ENCODE measurements around the gene RSBN1L.
"Not testable (repeated sequence)": the region's sequence is repeated elsewhere in the genome, so short reads cannot be mapped to it uniquely, and the experiment has no call there.

RSBN1L gene

DNA sequence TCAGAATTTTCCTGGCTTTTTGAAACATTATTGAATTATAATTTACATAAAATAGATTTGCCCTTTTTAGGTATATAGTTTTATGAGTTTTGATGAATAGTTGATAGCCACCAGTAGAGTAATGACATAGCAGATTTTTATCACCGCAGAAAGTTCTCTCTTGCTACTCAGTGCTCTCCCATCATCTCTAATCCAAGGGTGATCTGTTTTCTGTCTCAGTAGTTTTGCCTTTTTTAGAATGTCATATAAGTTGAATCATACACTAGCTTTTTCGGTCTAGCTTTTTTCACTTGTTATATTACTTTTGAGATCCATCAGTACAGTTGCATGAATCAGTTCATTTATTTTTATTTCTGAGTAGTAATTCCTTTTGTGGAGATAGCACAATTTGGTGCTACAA lies 17.9 kb downstream of the RSBN1L start (continued):
- TF ChIP-seq, protein P1, sequence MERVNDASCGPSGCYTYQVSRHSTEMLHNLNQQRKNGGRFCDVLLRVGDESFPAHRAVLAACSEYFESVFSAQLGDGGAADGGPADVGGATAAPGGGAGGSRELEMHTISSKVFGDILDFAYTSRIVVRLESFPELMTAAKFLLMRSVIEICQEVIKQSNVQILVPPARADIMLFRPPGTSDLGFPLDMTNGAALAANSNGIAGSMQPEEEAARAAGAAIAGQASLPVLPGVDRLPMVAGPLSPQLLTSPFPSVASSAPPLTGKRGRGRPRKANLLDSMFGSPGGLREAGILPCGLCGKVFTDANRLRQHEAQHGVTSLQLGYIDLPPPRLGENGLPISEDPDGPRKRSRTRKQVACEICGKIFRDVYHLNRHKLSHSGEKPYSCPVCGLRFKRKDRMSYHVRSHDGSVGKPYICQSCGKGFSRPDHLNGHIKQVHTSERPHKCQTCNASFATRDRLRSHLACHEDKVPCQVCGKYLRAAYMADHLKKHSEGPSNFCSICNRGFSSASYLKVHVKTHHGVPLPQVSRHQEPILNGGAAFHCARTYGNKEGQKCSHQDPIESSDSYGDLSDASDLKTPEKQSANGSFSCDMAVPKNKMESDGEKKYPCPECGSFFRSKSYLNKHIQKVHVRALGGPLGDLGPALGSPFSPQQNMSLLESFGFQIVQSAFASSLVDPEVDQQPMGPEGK (CRISPR knock-in tag; IDR thresholded peaks at IDR 0.05; ENCODE audit: borderline replicate concordance) = peak; percentile 17; the same call in 1 of the 2 replicates
- no peak for TF ChIP-seq ZNF70 (CRISPR knock-in tag; IDR thresholded peaks at IDR 0.05)

- ATAC-seq = peak; percentile 57
These were observed 18.7 kb downstream of the RSBN1L start for GRCh38 chr7:77714931-77715330.

GRCh38 chr7:77716804-77717203 lies 20.5 kb downstream of the RSBN1L start:
- no peak for ATAC-seq
- TF ChIP-seq ZFP30 (CRISPR knock-in tag; IDR thresholded peaks at IDR 0.05) (no peak), TOX (CRISPR knock-in tag; IDR thresholded peaks at IDR 0.05; ENCODE audit: borderline replicate concordance) (no peak), ISL1 (CRISPR knock-in tag; IDR thresholded peaks at IDR 0.05) (no peak), BACH2 (CRISPR knock-in tag; IDR thresholded peaks at IDR 0.05; ENCODE audit: borderline replicate concordance) (no peak), ZC3H10 (CRISPR knock-in tag; IDR thresholded peaks at IDR 0.05) (no peak), SNAI2 (CRISPR knock-in tag; IDR thresholded peaks at IDR 0.05) (no peak), OSR1 (CRISPR knock-in tag; IDR thresholded peaks at IDR 0.05) (no peak), ZNF8 (CRISPR knock-in tag; IDR thresholded peaks at IDR 0.05) (no peak), TCF4 (CRISPR knock-in tag; IDR thresholded peaks at IDR 0.05; ENCODE audit: borderline replicate concordance) (no peak), CSRNP3 (CRISPR knock-in tag; IDR thresholded peaks at IDR 0.05) (no peak), CSDC2 (CRISPR knock-in tag; IDR thresholded peaks at IDR 0.05) (no peak), ZNF70 (CRISPR knock-in tag; IDR thresholded peaks at IDR 0.05) (no peak), ZNF565 (CRISPR knock-in tag; conservative IDR thresholded peaks at IDR 0.05; ENCODE audit: low read depth) (no peak), ZFP3 (CRISPR knock-in tag; IDR thresholded peaks at IDR 0.05) (no peak), ESRRG (CRISPR knock-in tag; IDR thresholded peaks at IDR 0.05) (no peak), GLIS3 (CRISPR knock-in tag; IDR thresholded peaks at IDR 0.05) (no peak)
- TF ChIP-seq, protein P2, sequence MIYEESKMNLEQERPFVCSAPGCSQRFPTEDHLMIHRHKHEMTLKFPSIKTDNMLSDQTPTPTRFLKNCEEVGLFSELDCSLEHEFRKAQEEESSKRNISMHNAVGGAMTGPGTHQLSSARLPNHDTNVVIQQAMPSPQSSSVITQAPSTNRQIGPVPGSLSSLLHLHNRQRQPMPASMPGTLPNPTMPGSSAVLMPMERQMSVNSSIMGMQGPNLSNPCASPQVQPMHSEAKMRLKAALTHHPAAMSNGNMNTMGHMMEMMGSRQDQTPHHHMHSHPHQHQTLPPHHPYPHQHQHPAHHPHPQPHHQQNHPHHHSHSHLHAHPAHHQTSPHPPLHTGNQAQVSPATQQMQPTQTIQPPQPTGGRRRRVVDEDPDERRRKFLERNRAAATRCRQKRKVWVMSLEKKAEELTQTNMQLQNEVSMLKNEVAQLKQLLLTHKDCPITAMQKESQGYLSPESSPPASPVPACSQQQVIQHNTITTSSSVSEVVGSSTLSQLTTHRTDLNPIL (CRISPR knock-in tag; IDR thresholded peaks at IDR 0.05; ENCODE audit: low read depth) = no peak
- TF ChIP-seq, protein P1 (CRISPR knock-in tag; IDR thresholded peaks at IDR 0.05; ENCODE audit: borderline replicate concordance) = no peak
- TF ChIP-seq, protein P3, sequence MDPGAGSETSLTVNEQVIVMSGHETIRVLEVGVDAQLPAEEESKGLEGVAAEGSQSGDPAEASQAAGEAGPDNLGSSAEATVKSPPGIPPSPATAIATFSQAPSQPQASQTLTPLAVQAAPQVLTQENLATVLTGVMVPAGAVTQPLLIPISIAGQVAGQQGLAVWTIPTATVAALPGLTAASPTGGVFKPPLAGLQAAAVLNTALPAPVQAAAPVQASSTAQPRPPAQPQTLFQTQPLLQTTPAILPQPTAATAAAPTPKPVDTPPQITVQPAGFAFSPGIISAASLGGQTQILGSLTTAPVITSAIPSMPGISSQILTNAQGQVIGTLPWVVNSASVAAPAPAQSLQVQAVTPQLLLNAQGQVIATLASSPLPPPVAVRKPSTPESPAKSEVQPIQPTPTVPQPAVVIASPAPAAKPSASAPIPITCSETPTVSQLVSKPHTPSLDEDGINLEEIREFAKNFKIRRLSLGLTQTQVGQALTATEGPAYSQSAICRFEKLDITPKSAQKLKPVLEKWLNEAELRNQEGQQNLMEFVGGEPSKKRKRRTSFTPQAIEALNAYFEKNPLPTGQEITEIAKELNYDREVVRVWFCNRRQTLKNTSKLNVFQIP (CRISPR knock-in tag; IDR thresholded peaks at IDR 0.05; ENCODE audit: borderline replicate concordance, low read depth) = no peak
- TF ChIP-seq, protein P4, sequence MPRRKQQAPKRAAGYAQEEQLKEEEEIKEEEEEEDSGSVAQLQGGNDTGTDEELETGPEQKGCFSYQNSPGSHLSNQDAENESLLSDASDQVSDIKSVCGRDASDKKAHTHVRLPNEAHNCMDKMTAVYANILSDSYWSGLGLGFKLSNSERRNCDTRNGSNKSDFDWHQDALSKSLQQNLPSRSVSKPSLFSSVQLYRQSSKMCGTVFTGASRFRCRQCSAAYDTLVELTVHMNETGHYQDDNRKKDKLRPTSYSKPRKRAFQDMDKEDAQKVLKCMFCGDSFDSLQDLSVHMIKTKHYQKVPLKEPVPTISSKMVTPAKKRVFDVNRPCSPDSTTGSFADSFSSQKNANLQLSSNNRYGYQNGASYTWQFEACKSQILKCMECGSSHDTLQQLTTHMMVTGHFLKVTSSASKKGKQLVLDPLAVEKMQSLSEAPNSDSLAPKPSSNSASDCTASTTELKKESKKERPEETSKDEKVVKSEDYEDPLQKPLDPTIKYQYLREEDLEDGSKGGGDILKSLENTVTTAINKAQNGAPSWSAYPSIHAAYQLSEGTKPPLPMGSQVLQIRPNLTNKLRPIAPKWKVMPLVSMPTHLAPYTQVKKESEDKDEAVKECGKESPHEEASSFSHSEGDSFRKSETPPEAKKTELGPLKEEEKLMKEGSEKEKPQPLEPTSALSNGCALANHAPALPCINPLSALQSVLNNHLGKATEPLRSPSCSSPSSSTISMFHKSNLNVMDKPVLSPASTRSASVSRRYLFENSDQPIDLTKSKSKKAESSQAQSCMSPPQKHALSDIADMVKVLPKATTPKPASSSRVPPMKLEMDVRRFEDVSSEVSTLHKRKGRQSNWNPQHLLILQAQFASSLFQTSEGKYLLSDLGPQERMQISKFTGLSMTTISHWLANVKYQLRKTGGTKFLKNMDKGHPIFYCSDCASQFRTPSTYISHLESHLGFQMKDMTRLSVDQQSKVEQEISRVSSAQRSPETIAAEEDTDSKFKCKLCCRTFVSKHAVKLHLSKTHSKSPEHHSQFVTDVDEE (CRISPR knock-in tag; IDR thresholded peaks at IDR 0.05) = no peak

DNA sequence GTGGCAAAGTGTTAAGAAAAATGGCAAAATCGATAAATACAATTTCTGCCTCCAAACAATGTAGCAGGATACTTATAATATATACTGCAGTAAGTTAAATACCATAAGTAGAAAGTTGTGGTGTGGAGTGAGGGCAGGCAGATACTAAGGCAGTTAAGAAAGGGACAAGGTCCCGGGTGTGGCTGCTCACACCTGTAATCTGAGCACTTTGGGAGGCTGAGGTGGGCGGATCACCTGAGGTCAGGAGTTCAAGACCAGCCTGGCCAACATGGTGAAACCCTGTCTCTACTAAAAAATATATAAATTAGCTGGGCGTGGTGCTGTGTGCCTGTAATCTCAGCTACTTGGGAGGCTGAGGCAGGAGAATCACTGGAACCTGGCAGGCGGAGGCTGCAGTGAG lies 21.3 kb downstream of the RSBN1L start:
- ATAC-seq = not testable (repeated sequence)

Measured in SK-N-SH treated with all-trans-retinoic acid at 6 μM for 48 hours (cell line).